ENCODE results near the gene MORC3.

GRCh38 chr21:36338975-36339374 is 19.0 kb downstream of the MORC3 start:
- TF ChIP-seq CTCF (conservative IDR thresholded peaks at IDR 0.05), result no peak
- no peak for TF ChIP-seq EZH2 (IDR thresholded peaks at IDR 0.05; ENCODE audit: low read depth)
